GM12878 (cell line): ENCODE results near the gene CHST2. TPM values are rescaled to one million over a fixed set of nuclear protein-coding genes. Genes with fewer than 3 reads are reported as not detected.

ENCODE experiments used
- ATAC-seq: fragments of 200-7000 bp; cut with Tn5 transposase; 3 replicates; pipeline ENCODE4 v1.9.1; 2020; ENCODE audit warnings: mild to moderate bottlenecking, moderate library complexity
- BruUV-seq: library from RNA; stranded (reverse); fragments of 400-500 nt; replicated peaks from 2 replicates; lab custom pipeline; 2021; lab: Mats Ljungman, UMichigan
- CTCF ChIA-PET: fragments of 300-600 bp; sonication (Branson Sonifier 250); formaldehyde crosslinking; extraction: SDS; loops from one replicate; lab custom pipeline; 2021; ENCODE audit warnings: inconsistent platforms; lab: Yijun Ruan, JAX
- POLR2A ChIA-PET: fragments of 350-600 bp; formaldehyde crosslinking; extraction: SDS; loops from one replicate; lab custom pipeline; 2021; ENCODE audit warnings: inconsistent platforms; lab: Charles Lee
- RAD21 ChIA-PET: fragments of 300-600 bp; sonication (Branson Sonifier 250); formaldehyde crosslinking; loops from one replicate; lab custom pipeline; 2023; ENCODE audit warnings: antibody characterized with exemption; ENCODE audit not compliant: unreplicated experiment; lab: Charles Lee
- SMC1A ChIA-PET: fragments of 300-600 bp; sonication (Branson Sonifier 250); formaldehyde crosslinking; loops from one replicate; lab custom pipeline; 2023; ENCODE audit not compliant: unreplicated experiment, uncharacterized antibody; lab: Charles Lee
- DNase-seq: peaks from one replicate; pipeline ENCODE4 v3.0.0-alpha.2; 2011; ENCODE audit warnings: low read depth, low spot score
- FAIRE-seq: peaks from 3 replicates; lab custom pipeline; 2011; peaks lifted over from hg19 to GRCh38; lab: Jason Lieb, UNC
- H2AFZ ChIP-seq: 2 replicates; pipeline ENCODE4 v1.6.0; 2011; ENCODE audit warnings: low read depth, low read length, control low read depth; ENCODE audit not compliant: control insufficient read depth
- H3K27ac ChIP-seq: 2 replicates; pipeline ENCODE4 v1.5.1; 2011; ENCODE audit warnings: control low read depth; ENCODE audit not compliant: control insufficient read depth, insufficient read depth
- H3K27me3 ChIP-seq, 2 experiments: replicated peaks in 1 of 2; 2 replicates each; pipeline versions ENCODE4 v1.6.0 to v1.6.1; 2011; ENCODE audit warnings: low read length in 1 of 2; ENCODE audit not compliant: control insufficient read depth in 2 of 2, insufficient read depth in 2 of 2
- H3K36me3 ChIP-seq, 2 experiments: 2 replicates each; pipeline ENCODE4 v1.5.1; 2011; ENCODE audit warnings: low read length in 1 of 2; ENCODE audit not compliant: control insufficient read depth in 2 of 2, insufficient read depth in 2 of 2
- H3K4me1 ChIP-seq: 2 replicates; pipeline ENCODE4 v1.6.1; 2011; ENCODE audit warnings: mild to moderate bottlenecking, low read length, moderate library complexity, mixed read lengths; ENCODE audit not compliant: control insufficient read depth, insufficient read depth
- H3K4me2 ChIP-seq: 2 replicates; pipeline ENCODE4 v1.6.0; 2011; ENCODE audit warnings: control low read depth; ENCODE audit not compliant: control insufficient read depth, insufficient read depth
- H3K4me3 ChIP-seq: fragments of 200-600 bp; sonication (generic); 2 replicates; pipeline ENCODE4 v1.5.1; 2016
- H3K79me2 ChIP-seq: 2 replicates; pipeline ENCODE4 v1.6.0; 2011; ENCODE audit warnings: low read length; ENCODE audit not compliant: control insufficient read depth, insufficient read depth
- H3K9ac ChIP-seq: 2 replicates; pipeline ENCODE4 v1.8.0; 2011; ENCODE audit warnings: low read length, control low read depth, mixed read lengths; ENCODE audit not compliant: control insufficient read depth, insufficient read depth
- H3K9me3 ChIP-seq: replicated peaks from 3 replicates; pipeline ENCODE4 v1.5.1; 2011; ENCODE audit warnings: mild to moderate bottlenecking, low read length; ENCODE audit not compliant: control insufficient read depth, insufficient read depth
- H4K20me1 ChIP-seq: 2 replicates; pipeline ENCODE4 v1.6.0; 2011; ENCODE audit not compliant: control insufficient read depth, insufficient read depth
- IKZF1 ChIP-seq: fragments of 450-650 bp; conservative IDR thresholded peaks from 2 replicates; pipeline ENCODE4 v1.6.1; 2017; ENCODE audit warnings: antibody characterized with exemption, mild to moderate bottlenecking
- IKZF2 ChIP-seq, 2 experiments: fragments of 450-650 bp; IDR thresholded peaks; 2 replicates each; pipeline ENCODE4 v1.6.1; 2017; ENCODE audit warnings: mild to moderate bottlenecking in 2 of 2, moderate library complexity in 2 of 2
- MXI1 ChIP-seq: fragments of 150-350 bp; IDR thresholded peaks from 2 replicates; pipeline ENCODE4 v1.6.1; 2011; ENCODE audit warnings: low read depth, mild to moderate bottlenecking, inconsistent platforms, low read length, improper control_type of control experiment
- MYB ChIP-seq: fragments of 150-350 bp; IDR thresholded peaks from 2 replicates; pipeline ENCODE4 v1.6.1; 2014; ENCODE audit warnings: mild to moderate bottlenecking, low read depth, low read length, borderline replicate concordance
- NFXL1 ChIP-seq: fragments of 450-650 bp; IDR thresholded peaks from 2 replicates; pipeline ENCODE4 v1.6.1; 2017; ENCODE audit warnings: antibody characterized with exemption, mild to moderate bottlenecking, borderline replicate concordance
- NFYB ChIP-seq: IDR thresholded peaks from 2 replicates; pipeline ENCODE4 v1.6.1; 2011; ENCODE audit warnings: low read depth, mild to moderate bottlenecking, low read length, improper control_type of control experiment, moderate library complexity; ENCODE audit not compliant: insufficient read depth
- PAX8 ChIP-seq: fragments of 450-650 bp; IDR thresholded peaks from 2 replicates; pipeline ENCODE4 v1.6.1; 2017; ENCODE audit warnings: mild to moderate bottlenecking, moderate library complexity
- POLR2A ChIP-seq: IDR thresholded peaks from 2 replicates; pipeline ENCODE4 v1.6.1; 2011; ENCODE audit warnings: low read depth, mild to moderate bottlenecking, low read length
- SMARCA5 ChIP-seq: fragments of 450-650 bp; IDR thresholded peaks from 2 replicates; pipeline ENCODE4 v1.6.1; 2017; ENCODE audit warnings: mild to moderate bottlenecking
- SMC3 ChIP-seq: IDR thresholded peaks from 2 replicates; pipeline ENCODE4 v1.6.1; 2011; ENCODE audit warnings: low read length, improper control_type of control experiment, borderline replicate concordance
- TCF3 ChIP-seq: IDR thresholded peaks from 2 replicates; pipeline ENCODE4 v1.6.1; 2012; ENCODE audit warnings: low read depth, mild to moderate bottlenecking, low read length, borderline replicate concordance; ENCODE audit not compliant: insufficient read depth
- ZNF622 ChIP-seq: fragments of 450-650 bp; IDR thresholded peaks from 2 replicates; pipeline ENCODE4 v1.6.1; 2017; ENCODE audit warnings: mild to moderate bottlenecking, inconsistent platforms
- ZSCAN29 ChIP-seq: fragments of 450-650 bp; IDR thresholded peaks from 2 replicates; pipeline ENCODE4 v1.6.1; 2017; ENCODE audit warnings: mild to moderate bottlenecking, moderate library complexity
- WGBS: methylation state at CpG from one replicate; pipeline ENCODE4 v1.1.6; 2016; ENCODE audit warnings: low lambda C conversion rate; ENCODE audit not compliant: insufficient replicate concordance, insufficient coverage; ENCODE audit errors: missing lambda C conversion rate; 5-methylcytosine and 5-hydroxymethylcytosine counted together
- in situ Hi-C: fragments of 300-500 bp; cut with MboI; formaldehyde crosslinking; loops from 9 replicates; pipeline ENCODE4 v1.14.3; 2018; ENCODE audit warnings: mixed read lengths
- intact Hi-C: fragments of 100-400 bp; cut with micrococcal nuclease; formaldehyde crosslinking; loops from one replicate; pipeline ENCODE4 v1.14.2; 2022; ENCODE audit not compliant: unreplicated experiment
- polyA plus RNA-seq, 11 experiments: library from polyadenylated mRNA; depleted of rRNA in 4 of 11; unstranded in 6 of 11; stranded (reverse) in 5 of 11; fragments of >200 nt; fragmentation: Nextera tagmentation in 4 of 11; fragmentation: Illumina TruSeq in 1 of 11; extraction: Ambion mirVana in 4 of 11; extraction: Trizol in 1 of 11; gene quantifications; 1 replicate in 1 of 11; 2 replicates in 10 of 11; pipeline versions ENCODE4 v1.2.1 to v1.2.3, GENCODE V29; 2011 to 2016; ENCODE audit warnings: inconsistent platforms in 2 of 11, missing spikeins in 2 of 11, low read depth in 1 of 11
- total RNA-seq, 4 experiments: library from RNA; depleted of rRNA in 3 of 4; stranded (reverse); fragments of >200 nt in 3 of 4; fragmentation: Illumina TruSeq in 1 of 4; extraction: Trizol in 1 of 4; gene quantifications; 2 replicates each; pipeline versions ENCODE4 v1.2.1 to v1.2.3, GENCODE V29; 2013 to 2021
- TF ChIP-seq, protein P1 (sequence below): IDR thresholded peaks from 2 replicates; pipeline ENCODE4 v1.6.1; 2012; ENCODE audit warnings: low read depth, low read length, improper control_type of control experiment
- TF ChIP-seq, protein P2 (sequence below): fragments of 450-650 bp; IDR thresholded peaks from 2 replicates; pipeline ENCODE4 v1.6.1; 2017; ENCODE audit warnings: mild to moderate bottlenecking, low read depth, inconsistent platforms; ENCODE audit not compliant: poor library complexity, severe bottlenecking
- TF ChIP-seq, protein P3 (sequence below): IDR thresholded peaks from 2 replicates; pipeline ENCODE4 v1.6.1; 2012; ENCODE audit warnings: low read length, inconsistent platforms

Gene CHST2
- total and polyA plus RNA-seq, 10 of the 15 experiments (the other 5 are each of a cell fraction or from before 2014, with no cell fraction given): 1.6 to 37.2 (median 8.8) TPM

DNA sequence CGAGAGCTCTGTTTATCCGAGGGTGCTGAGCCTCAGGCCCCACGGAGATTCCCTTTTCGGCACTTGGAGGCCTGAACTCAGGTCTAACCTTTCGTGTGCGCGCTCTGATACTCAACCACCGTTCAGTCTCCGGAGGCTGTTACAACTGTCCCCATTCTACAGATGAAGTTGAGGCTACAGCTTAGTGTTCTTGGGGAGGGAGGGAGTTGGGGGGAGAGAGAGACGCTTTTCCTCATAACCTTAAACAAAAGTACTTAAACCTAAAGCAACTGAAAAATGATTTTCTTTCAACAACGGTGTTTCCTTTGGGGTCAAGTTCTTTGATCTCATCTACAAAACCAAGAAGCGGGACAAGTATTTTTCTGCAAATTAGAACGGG, 952 bp upstream of the CHST2 start (continued):
- TF ChIP-seq, protein P1, sequence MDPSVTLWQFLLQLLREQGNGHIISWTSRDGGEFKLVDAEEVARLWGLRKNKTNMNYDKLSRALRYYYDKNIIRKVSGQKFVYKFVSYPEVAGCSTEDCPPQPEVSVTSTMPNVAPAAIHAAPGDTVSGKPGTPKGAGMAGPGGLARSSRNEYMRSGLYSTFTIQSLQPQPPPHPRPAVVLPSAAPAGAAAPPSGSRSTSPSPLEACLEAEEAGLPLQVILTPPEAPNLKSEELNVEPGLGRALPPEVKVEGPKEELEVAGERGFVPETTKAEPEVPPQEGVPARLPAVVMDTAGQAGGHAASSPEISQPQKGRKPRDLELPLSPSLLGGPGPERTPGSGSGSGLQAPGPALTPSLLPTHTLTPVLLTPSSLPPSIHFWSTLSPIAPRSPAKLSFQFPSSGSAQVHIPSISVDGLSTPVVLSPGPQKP: no peak
- TF ChIP-seq PAX8 (no peak), ZNF622 (no peak), NFXL1 (no peak), POLR2A (no peak), SMC3 (no peak), NFYB (no peak)

DNA sequence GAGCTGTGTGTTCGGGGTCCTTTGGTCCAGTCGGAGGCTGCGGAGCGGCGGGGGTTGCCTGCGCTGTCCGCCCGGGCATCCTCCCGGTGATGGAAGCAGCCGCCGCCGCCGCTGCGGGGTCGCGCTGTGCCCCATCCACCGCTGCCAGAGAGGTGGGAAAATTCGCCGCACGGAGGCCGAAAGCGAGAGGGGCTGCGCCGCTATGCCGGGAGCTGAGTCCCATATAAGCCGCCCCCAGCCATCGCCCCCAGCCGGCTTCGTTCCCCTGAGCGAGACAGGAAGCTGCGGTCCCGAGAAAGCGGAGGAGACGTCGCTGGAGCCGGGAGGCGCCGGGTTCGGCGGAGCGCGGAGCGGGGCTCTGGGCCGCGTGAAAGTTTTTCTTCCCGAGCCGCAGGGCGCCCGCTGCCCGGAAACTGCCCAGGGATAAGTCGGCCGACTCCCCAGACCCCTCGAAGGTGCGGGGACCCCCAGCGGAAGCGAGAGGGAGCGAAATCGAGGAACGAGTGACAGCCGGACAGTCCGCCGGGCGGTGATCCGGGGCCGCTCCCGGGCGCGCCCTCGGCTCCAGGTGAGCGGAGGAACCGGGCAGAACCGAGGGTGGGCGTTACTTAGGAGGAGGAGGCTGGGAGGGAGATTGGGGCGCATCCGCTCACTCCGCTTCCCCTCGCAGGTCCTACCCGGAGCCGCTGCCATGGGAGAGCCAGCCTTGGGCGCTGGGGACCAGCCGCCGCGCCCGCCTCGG, 574 bp downstream of the CHST2 start:
- H3K27me3 ChIP-seq: no peaks in the 10 kb centered on the region
- peak overlapping the region; percentile 94 for H3K4me3 ChIP-seq
- peak overlapping the region; percentile 5 for H2AFZ ChIP-seq
- ChIA-PET CTCF (interaction anchor here (0.9 to 2.6 kb wide), 9 partner anchors 10 to 554 kb away, joined by 3 to 16 read pairs (median 3); no protein-coding TSS in a partner anchor), SMC1A (interaction anchor here (0.8 to 2.4 kb wide), 8 partner anchors 10 to 553 kb away, joined by 3 to 10 read pairs (median 3); no protein-coding TSS in a partner anchor), RAD21 (interaction anchor here (0.9 to 2.8 kb wide), 3 partner anchors 87 to 554 kb away, joined by 3 to 10 read pairs (median 4); no protein-coding TSS in a partner anchor), POLR2A (no interaction called here)
- peaks cover 13% of the 10 kb centered on the region for H3K4me1 ChIP-seq
- H3K79me2 ChIP-seq: peaks cover 43% of the 10 kb centered on the region
- H3K27ac ChIP-seq: peak overlapping the region; percentile 93
- intact Hi-C loops: loop anchor here (1.0 to 10.0 kb wide), 10 partner anchors 38 to 555 kb away; no protein-coding TSS in a partner anchor
- no peaks in the 10 kb centered on the region for H3K9me3 ChIP-seq
- no peaks in the 10 kb centered on the region for H4K20me1 ChIP-seq
- H3K4me2 ChIP-seq: peak overlapping the region; percentile 99
- TSS peak; percentile 75 for BruUV-seq
- WGBS: 2% methylated on average over 79 of the region's 85 CpGs
- DNase-seq: no peak
- H3K36me3 ChIP-seq: 0 out of 4 replicates have a peak, but pooled peaks cover 0 to 5% of the 10 kb centered on the region in 2 experiments
- H3K9ac ChIP-seq: peak overlapping the region; percentile 73
- in situ Hi-C loops: loop anchor here (5.0 kb wide), 1 partner anchor 552 kb away; no protein-coding TSS in a partner anchor
- ATAC-seq: peak; percentile 17
- no peak for FAIRE-seq
- TF ChIP-seq SMARCA5 (no peak), IKZF2 (IDR thresholded peaks at IDR 0.05) (peak in 1 of 2 experiments; percentile 19; a peak in 1 of 4 replicates), PAX8 (no peak), ZSCAN29 (no peak), MXI1 (no peak), MYB (no peak), IKZF1 (peak; percentile 21), TCF3 (no peak)
- TF ChIP-seq, protein P2, sequence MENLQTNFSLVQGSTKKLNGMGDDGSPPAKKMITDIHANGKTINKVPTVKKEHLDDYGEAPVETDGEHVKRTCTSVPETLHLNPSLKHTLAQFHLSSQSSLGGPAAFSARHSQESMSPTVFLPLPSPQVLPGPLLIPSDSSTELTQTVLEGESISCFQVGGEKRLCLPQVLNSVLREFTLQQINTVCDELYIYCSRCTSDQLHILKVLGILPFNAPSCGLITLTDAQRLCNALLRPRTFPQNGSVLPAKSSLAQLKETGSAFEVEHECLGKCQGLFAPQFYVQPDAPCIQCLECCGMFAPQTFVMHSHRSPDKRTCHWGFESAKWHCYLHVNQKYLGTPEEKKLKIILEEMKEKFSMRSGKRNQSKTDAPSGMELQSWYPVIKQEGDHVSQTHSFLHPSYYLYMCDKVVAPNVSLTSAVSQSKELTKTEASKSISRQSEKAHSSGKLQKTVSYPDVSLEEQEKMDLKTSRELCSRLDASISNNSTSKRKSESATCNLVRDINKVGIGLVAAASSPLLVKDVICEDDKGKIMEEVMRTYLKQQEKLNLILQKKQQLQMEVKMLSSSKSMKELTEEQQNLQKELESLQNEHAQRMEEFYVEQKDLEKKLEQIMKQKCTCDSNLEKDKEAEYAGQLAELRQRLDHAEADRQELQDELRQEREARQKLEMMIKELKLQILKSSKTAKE: no peak
- TF ChIP-seq, protein P3, sequence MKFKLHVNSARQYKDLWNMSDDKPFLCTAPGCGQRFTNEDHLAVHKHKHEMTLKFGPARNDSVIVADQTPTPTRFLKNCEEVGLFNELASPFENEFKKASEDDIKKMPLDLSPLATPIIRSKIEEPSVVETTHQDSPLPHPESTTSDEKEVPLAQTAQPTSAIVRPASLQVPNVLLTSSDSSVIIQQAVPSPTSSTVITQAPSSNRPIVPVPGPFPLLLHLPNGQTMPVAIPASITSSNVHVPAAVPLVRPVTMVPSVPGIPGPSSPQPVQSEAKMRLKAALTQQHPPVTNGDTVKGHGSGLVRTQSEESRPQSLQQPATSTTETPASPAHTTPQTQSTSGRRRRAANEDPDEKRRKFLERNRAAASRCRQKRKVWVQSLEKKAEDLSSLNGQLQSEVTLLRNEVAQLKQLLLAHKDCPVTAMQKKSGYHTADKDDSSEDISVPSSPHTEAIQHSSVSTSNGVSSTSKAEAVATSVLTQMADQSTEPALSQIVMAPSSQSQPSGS: no peak
